Caco-2 (cell line): ENCODE data around the gene GCLM. TPM values are rescaled to one million over a fixed set of nuclear protein-coding genes. Genes with fewer than 3 reads are reported as not detected.

Source experiments
- BruUV-seq: library from RNA; stranded (reverse); fragments of 400-500 nt; replicated peaks from 2 replicates; lab custom pipeline; 2021; lab: Mats Ljungman, UMichigan
- CTCF ChIA-PET: fragments of 300-600 bp; sonication (Branson Sonifier 250); formaldehyde crosslinking; loops from one replicate; lab custom pipeline; 2022; ENCODE audit warnings: antibody characterized with exemption; lab: Charles Lee
- POLR2A ChIA-PET: fragments of 300-600 bp; sonication (Branson Sonifier 250); formaldehyde crosslinking; loops from one replicate; lab custom pipeline; 2022; ENCODE audit warnings: antibody characterized with exemption; lab: Charles Lee
- DNase-seq, 2 experiments: peaks; one replicate each; pipeline versions ENCODE4 v3.0.0 to v3.0.0-alpha.2; 2020 to 2022
- H3K27me3 ChIP-seq: replicated peaks from 2 replicates; pipeline ENCODE4 v1.6.0; 2011; ENCODE audit warnings: low read length; ENCODE audit not compliant: control insufficient read depth, insufficient read depth
- H3K36me3 ChIP-seq: 2 replicates; pipeline ENCODE4 v1.5.1; 2011; ENCODE audit warnings: low read length; ENCODE audit not compliant: control insufficient read depth, insufficient read depth
- H3K4me1 ChIP-seq: fragments of 250-450 bp; sonication (Bioruptor Pico); 2 replicates; pipeline ENCODE4 v1.5.1; 2020; ENCODE audit warnings: mild to moderate bottlenecking
- H3K4me3 ChIP-seq: 2 replicates; pipeline ENCODE4 v1.5.1; 2011; ENCODE audit warnings: low read depth, mild to moderate bottlenecking, control low read depth, low read length
- H3K9me3 ChIP-seq: fragments of 250-450 bp; sonication (Bioruptor Pico); 2 replicates; pipeline ENCODE4 v1.5.1; 2020; ENCODE audit warnings: mild to moderate bottlenecking, moderate library complexity
- H3K27ac Mint-ChIP-seq: one replicate; pipeline ENCODE4 v1.8.0; 2022; ENCODE audit warnings: mixed read lengths; ENCODE audit not compliant: unreplicated experiment
- H3K27me3 Mint-ChIP-seq: one replicate; pipeline ENCODE4 v1.8.0; 2022; ENCODE audit warnings: mixed read lengths; ENCODE audit not compliant: insufficient read depth, unreplicated experiment
- H3K36me3 Mint-ChIP-seq: one replicate; pipeline ENCODE4 v1.8.0; 2022; ENCODE audit warnings: mild to moderate bottlenecking, mixed read lengths; ENCODE audit not compliant: insufficient read depth, unreplicated experiment
- H3K4me1 Mint-ChIP-seq: one replicate; pipeline ENCODE4 v1.8.0; 2022; ENCODE audit warnings: low read depth, mixed read lengths; ENCODE audit not compliant: unreplicated experiment
- H3K4me3 Mint-ChIP-seq: one replicate; pipeline ENCODE4 v1.8.0; 2022; ENCODE audit warnings: mild to moderate bottlenecking, moderate library complexity, mixed read lengths; ENCODE audit not compliant: unreplicated experiment
- H3K9me3 Mint-ChIP-seq: one replicate; pipeline ENCODE4 v1.8.0; 2022; ENCODE audit warnings: mixed read lengths; ENCODE audit not compliant: unreplicated experiment
- intact Hi-C: fragments of 100-400 bp; cut with micrococcal nuclease; formaldehyde crosslinking; loops from one replicate; pipeline ENCODE4 v1.10.0; 2022; ENCODE audit not compliant: unreplicated experiment
- total RNA-seq: library from RNA; stranded (reverse); gene quantifications from 2 replicates; pipeline ENCODE4 v1.2.3, GENCODE V29; 2022
- TF ChIP-seq, protein P1 (sequence below), 2 experiments: fragments of 200-600 bp in 1 of 2; IDR thresholded peaks; 1 replicate in 1 of 2; 2 replicates in 1 of 2; pipeline versions ENCODE4 v1.5.1 to v1.8.0; 2011 to 2022; ENCODE audit warnings: antibody characterized with exemption in 1 of 2, control low read depth in 1 of 2, inconsistent platforms in 1 of 2, low read depth in 1 of 2, low read length in 1 of 2, mild to moderate bottlenecking in 1 of 2, moderate library complexity in 1 of 2; ENCODE audit not compliant: insufficient read depth in 1 of 2, severe bottlenecking in 1 of 2, unreplicated experiment in 1 of 2

The GCLM gene
- total RNA-seq, 1 experiment from 2014 or later, result 11.8 TPM

DNA sequence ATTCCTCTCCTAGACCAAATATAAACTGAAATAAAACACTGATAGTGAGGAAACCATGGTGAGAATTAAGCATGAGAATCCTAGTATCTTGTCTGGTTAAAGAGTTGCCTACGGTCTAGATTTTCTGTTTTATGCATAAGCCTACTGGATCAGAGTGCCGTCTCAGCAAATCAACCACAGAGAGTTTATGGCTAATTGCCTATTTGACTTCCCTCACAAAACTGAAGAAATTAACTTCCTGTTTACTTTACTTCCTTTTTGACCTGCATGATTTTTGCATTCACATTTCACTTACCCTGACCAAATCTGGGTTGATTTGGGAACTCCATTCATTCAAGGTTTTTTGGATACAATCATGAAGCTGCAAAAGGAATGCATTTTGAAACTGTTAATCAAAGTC, 5.0 kb downstream of the GCLM start:
- H3K9me3 ChIP-seq, result no peaks in the 10 kb centered on the region
- intact Hi-C loops, result no loop called here
- CTCF ChIA-PET, result no interaction called here

DNA sequence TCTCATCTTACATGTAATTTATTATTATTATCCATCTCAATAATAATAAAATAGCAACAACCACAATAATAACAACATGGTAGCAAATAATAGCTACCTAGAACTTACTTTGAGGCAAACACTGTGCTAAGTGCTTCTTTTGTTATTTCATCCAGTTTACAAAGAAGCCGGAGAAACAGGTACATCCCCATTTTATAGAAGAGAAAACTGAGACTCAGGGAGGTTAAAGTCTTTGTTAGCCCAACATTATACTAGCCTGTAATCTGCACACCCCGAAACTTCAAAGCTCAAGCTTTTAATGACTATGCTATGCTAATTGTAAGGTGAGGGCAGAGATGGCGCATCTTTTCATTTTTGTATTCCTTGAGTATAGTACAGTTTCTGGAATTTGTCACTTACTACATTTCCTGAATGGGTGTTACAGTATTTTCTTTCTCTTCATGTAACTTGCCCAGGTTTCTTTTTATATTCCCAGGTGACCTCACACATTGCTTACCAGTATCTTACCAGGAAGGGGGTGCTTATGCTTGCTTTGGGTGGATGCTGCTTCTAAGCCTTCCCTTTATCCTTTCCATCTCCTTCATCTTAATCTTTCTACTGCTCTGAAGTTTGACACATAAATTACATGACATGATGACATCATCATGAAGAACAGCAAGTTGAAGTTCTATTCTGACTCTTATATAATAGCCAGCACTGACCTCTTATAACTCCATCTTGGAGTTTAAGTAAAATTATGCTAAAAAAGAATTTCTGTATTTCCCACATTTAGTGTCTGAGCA, 8.3 kb downstream of the GCLM start:
- BruUV-seq, result no TSS peak
- Mint-ChIP-seq H3K4me1 (no peaks in the 10 kb centered on the region), H3K27ac (no peak overlapping the region), H3K4me3 (no peak overlapping the region), H3K36me3 (peaks cover 6% of the 10 kb centered on the region), H3K27me3 (no peaks in the 10 kb centered on the region), H3K9me3 (no peaks in the 10 kb centered on the region)
- H3K4me1 ChIP-seq, result no peaks in the 10 kb centered on the region
- TF ChIP-seq, protein P1, sequence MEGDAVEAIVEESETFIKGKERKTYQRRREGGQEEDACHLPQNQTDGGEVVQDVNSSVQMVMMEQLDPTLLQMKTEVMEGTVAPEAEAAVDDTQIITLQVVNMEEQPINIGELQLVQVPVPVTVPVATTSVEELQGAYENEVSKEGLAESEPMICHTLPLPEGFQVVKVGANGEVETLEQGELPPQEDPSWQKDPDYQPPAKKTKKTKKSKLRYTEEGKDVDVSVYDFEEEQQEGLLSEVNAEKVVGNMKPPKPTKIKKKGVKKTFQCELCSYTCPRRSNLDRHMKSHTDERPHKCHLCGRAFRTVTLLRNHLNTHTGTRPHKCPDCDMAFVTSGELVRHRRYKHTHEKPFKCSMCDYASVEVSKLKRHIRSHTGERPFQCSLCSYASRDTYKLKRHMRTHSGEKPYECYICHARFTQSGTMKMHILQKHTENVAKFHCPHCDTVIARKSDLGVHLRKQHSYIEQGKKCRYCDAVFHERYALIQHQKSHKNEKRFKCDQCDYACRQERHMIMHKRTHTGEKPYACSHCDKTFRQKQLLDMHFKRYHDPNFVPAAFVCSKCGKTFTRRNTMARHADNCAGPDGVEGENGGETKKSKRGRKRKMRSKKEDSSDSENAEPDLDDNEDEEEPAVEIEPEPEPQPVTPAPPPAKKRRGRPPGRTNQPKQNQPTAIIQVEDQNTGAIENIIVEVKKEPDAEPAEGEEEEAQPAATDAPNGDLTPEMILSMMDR (IDR thresholded peaks at IDR 0.05; ENCODE audit: insufficient read depth in 1 of 2, low read depth in 1 of 2, low read length in 1 of 2, severe bottlenecking in 1 of 2, unreplicated experiment in 1 of 2), result no peak
- DNase-seq, result no peak
- ChIA-PET CTCF (no interaction called here), POLR2A (no interaction called here)
- intact Hi-C loops, result no loop called here
- no peak overlapping the region for H3K4me3 ChIP-seq
- no peaks in the 10 kb centered on the region for H3K9me3 ChIP-seq
- no peaks in the 10 kb centered on the region for H3K36me3 ChIP-seq
- H3K27me3 ChIP-seq, result no peaks in the 10 kb centered on the region

More for the DNA sequence above, 5.0 kb downstream of the GCLM start:
- no TSS peak for BruUV-seq
- Mint-ChIP-seq H3K27me3 (no peaks in the 10 kb centered on the region), H3K27ac (no peak overlapping the region), H3K4me1 (no peaks in the 10 kb centered on the region), H3K9me3 (no peaks in the 10 kb centered on the region), H3K4me3 (no peak overlapping the region), H3K36me3 (no peaks in the 10 kb centered on the region)
- Histone ChIP-seq H3K27me3 (no peaks in the 10 kb centered on the region), H3K4me3 (no peak overlapping the region), H3K4me1 (no peaks in the 10 kb centered on the region), H3K36me3 (no peaks in the 10 kb centered on the region)
- no peak for DNase-seq
- POLR2A ChIA-PET, result no interaction called here
- TF ChIP-seq, protein P1 (IDR thresholded peaks at IDR 0.05; ENCODE audit: insufficient read depth in 1 of 2, low read depth in 1 of 2, low read length in 1 of 2, severe bottlenecking in 1 of 2, unreplicated experiment in 1 of 2), result no peak

DNA sequence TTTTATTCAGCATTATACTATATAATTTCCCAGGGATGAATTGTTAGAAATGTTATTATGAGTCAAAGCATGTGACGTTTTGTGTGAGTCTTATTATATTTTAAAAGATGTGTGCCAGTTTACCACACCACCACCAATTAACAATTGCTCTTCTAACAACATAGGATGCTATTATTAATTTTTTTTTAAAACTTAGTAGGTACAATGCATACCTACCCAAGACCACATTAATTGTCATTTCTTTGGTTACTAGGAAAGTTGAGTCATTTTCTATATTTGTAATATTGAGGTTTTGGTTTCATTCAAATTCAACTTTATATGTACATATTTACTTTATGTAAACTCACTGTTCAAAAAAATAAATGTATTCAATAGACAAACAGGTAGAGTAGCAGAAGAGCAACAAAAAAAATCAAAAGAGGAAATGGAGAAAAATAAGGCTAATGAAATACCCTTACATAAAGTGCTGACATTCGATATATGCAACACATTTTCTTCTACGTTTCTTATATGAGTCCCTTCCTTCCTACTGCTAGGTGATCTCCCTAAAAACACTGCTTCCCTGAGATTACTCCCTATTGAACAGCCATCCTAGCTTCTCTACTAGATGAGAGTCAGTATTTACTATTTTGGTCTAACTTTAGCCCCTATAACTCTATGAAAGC, 9.6 kb downstream of the GCLM start:
- no TSS peak for BruUV-seq
- CTCF ChIA-PET, result no interaction called here
- no peaks in the 10 kb centered on the region for H3K9me3 Mint-ChIP-seq
- H3K4me1 ChIP-seq, result no peaks in the 10 kb centered on the region
- no peak overlapping the region for H3K4me3 Mint-ChIP-seq
- intact Hi-C loops, result no loop called here
- POLR2A ChIA-PET, result no interaction called here
- no peaks in the 10 kb centered on the region for H3K36me3 ChIP-seq
- no peak overlapping the region for H3K27ac Mint-ChIP-seq
- no peak overlapping the region for H3K4me3 ChIP-seq
- peaks cover 6% of the 10 kb centered on the region for H3K36me3 Mint-ChIP-seq
- H3K27me3 ChIP-seq, result no peaks in the 10 kb centered on the region
- no peaks in the 10 kb centered on the region for H3K4me1 Mint-ChIP-seq
- no peaks in the 10 kb centered on the region for H3K9me3 ChIP-seq
- TF ChIP-seq, protein P1 (IDR thresholded peaks at IDR 0.05; ENCODE audit: insufficient read depth in 1 of 2, low read depth in 1 of 2, low read length in 1 of 2, severe bottlenecking in 1 of 2, unreplicated experiment in 1 of 2), result no peak
- no peaks in the 10 kb centered on the region for H3K27me3 Mint-ChIP-seq
- DNase-seq, result no peak
